ENCODE results near the gene RBMS3. TPM values are rescaled to one million over a fixed set of nuclear protein-coding genes. Genes with fewer than 3 reads are reported as not detected.
"Not testable (repeated sequence)": the region's sequence is repeated elsewhere in the genome, so short reads cannot be mapped to it uniquely, and the experiment has no call there.

RBMS3 gene
- total RNA-seq, 5 donors from 2014 or later (not counting 1 experiment from before 2014, with no cell fraction given) = 0.62 to 2.9 (median 1.4) TPM

GRCh38 chr3:29670476-29670875 is 389.6 kb downstream of the RBMS3 start:
- H3K27ac ChIP-seq (ENCODE audit: low read length); H3K27ac Mint-ChIP-seq; CTCF ChIA-PET; H3K27me3 Mint-ChIP-seq; DNase-seq; H3K4me1 ChIP-seq (ENCODE audit: control insufficient read depth in 1 of 2, extremely low read depth in 1 of 2, insufficient read depth in 2 of 2, low read length in 2 of 2); H3K36me3 ChIP-seq (ENCODE audit: control insufficient read depth in 2 of 2, extremely low read depth in 1 of 2, insufficient read depth in 1 of 2, low read length in 1 of 2); POLR2A ChIA-PET; ATAC-seq (replicated peaks in 1 of 4); H3K4me3 ChIP-seq (ENCODE audit: control insufficient read depth in 1 of 2, extremely low read depth in 1 of 2, low read length in 1 of 2); H3K4me1 Mint-ChIP-seq; H3K4me3 Mint-ChIP-seq; H3K36me3 Mint-ChIP-seq; H3K27me3 ChIP-seq (replicated peaks in 1 of 2; ENCODE audit: control insufficient read depth in 2 of 2, extremely low read depth in 1 of 2, insufficient read depth in 2 of 2, low read length in 1 of 2); H3K9me3 ChIP-seq: not testable (repeated sequence)
- 69% methylated on average over 7 of the region's 7 CpGs for WGBS (ENCODE audit: insufficient coverage)
- H3K9me3 Mint-ChIP-seq = peaks cover 9 to 14% (median 11%) of the 10 kb centered on the region in 3 donors

- H3K27ac ChIP-seq (ENCODE audit: low read length) = no peak overlapping the region
- Mint-ChIP-seq H3K27ac (no peak overlapping the region), H3K27me3 (no peaks in the 10 kb centered on the region), H3K4me3 (no peak overlapping the region), H3K4me1 (no peaks in the 10 kb centered on the region), H3K36me3 (no peaks in the 10 kb centered on the region), H3K9me3 (peaks cover 4 to 18% (median 9%) of the 10 kb centered on the region in 3 donors)
- no peak overlapping the region for H3K4me3 ChIP-seq (ENCODE audit: control insufficient read depth in 1 of 2, extremely low read depth in 1 of 2, low read length in 1 of 2)
- CTCF ChIA-PET = no interaction called here
- no peaks in the 10 kb centered on the region for H3K27me3 ChIP-seq (replicated peaks in 1 of 2; ENCODE audit: control insufficient read depth in 2 of 2, extremely low read depth in 1 of 2, insufficient read depth in 2 of 2, low read length in 1 of 2)
- no peak for ATAC-seq (replicated peaks in 1 of 4)
- no peaks in the 10 kb centered on the region for H3K36me3 ChIP-seq (ENCODE audit: control insufficient read depth in 2 of 2, extremely low read depth in 1 of 2, insufficient read depth in 1 of 2, low read length in 1 of 2)
- WGBS (ENCODE audit: insufficient coverage) = 80% methylated on average over 1 of the region's 1 CpG
- no peak for DNase-seq
- H3K4me1 ChIP-seq (ENCODE audit: control insufficient read depth in 1 of 2, extremely low read depth in 1 of 2, insufficient read depth in 2 of 2, low read length in 2 of 2) = no peaks in the 10 kb centered on the region
- POLR2A ChIA-PET = no interaction called here
- H3K9me3 ChIP-seq = no peaks in the 10 kb centered on the region
These were observed 396.6 kb downstream of the RBMS3 start for GRCh38 chr3:29677421-29677820.

GRCh38 chr3:29679944-29680343 is 399.1 kb downstream of the RBMS3 start:
- no peak overlapping the region for H3K4me3 ChIP-seq (ENCODE audit: control insufficient read depth in 1 of 2, extremely low read depth in 1 of 2, low read length in 1 of 2)
- Mint-ChIP-seq H3K27me3 (no peaks in the 10 kb centered on the region), H3K9me3 (peaks cover 0 to 11% (median 4%) of the 10 kb centered on the region in 3 donors), H3K36me3 (no peaks in the 10 kb centered on the region), H3K4me3 (no peak overlapping the region), H3K27ac (no peak overlapping the region), H3K4me1 (no peaks in the 10 kb centered on the region)
- H3K9me3 ChIP-seq = no peaks in the 10 kb centered on the region
- ChIA-PET POLR2A (no interaction called here), CTCF (no interaction called here)
- no peak overlapping the region for H3K27ac ChIP-seq (ENCODE audit: low read length)
- 100% methylated on average over 1 of the region's 4 CpGs for WGBS (ENCODE audit: insufficient coverage)
- no peak for ATAC-seq (replicated peaks in 1 of 4)
- no peaks in the 10 kb centered on the region for H3K4me1 ChIP-seq (ENCODE audit: control insufficient read depth in 1 of 2, extremely low read depth in 1 of 2, insufficient read depth in 2 of 2, low read length in 2 of 2)
- no peaks in the 10 kb centered on the region for H3K36me3 ChIP-seq (ENCODE audit: control insufficient read depth in 2 of 2, extremely low read depth in 1 of 2, insufficient read depth in 1 of 2, low read length in 1 of 2)
- H3K27me3 ChIP-seq (replicated peaks in 1 of 2; ENCODE audit: control insufficient read depth in 2 of 2, extremely low read depth in 1 of 2, insufficient read depth in 2 of 2, low read length in 1 of 2) = no peaks in the 10 kb centered on the region
- no peak for DNase-seq

DNA sequence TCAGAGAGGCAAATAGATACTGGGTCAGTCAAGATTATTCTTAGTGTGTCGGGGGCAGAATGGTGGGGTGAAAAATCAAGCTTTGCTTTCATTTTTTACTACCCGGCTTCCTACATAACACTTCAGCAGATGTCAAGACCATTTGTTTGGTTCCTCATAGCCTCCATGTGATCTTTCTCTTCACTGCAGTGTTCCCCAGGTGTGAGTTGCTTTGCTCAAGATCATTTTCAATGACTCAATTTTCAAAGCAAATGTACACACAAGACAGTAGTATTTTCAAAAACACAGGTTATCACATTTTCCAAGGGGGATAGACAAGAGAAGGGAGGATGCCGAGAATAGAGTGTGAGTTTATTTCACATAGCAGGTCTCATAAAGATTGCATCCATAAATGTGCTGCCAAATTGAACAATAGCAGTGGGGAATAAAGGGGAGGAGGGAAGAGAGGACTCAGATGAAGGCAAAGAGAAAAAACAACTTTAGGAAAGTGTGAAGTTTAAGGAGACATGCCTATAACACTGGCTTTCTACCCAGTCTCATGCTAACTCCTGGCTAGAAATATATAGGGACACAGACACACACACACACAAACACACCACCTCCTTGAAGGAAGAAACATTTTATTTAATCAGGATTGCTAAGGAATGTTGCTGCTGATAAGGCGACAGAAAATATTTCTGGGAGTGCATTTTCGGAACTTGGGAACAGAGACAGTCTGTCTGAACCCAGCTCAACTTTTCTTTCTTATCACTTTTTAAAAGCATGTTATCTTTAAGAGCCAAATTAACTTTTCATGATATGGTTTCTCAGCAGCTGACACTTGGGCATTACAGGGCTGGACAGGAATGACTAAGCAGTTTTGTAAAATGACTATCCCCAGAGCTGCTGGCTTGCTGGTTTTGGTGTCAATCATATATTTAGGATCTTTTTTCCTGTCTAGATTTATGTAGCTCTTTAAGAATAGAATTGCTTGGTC is 402.4 kb downstream of the RBMS3 start:
- H3K4me1 Mint-ChIP-seq = no peaks in the 10 kb centered on the region
- 83% methylated on average over 2 of the region's 5 CpGs for WGBS (ENCODE audit: insufficient coverage)
- DNase-seq (no peak), ATAC-seq (replicated peaks in 1 of 4) (no peak)
- H3K9me3 ChIP-seq = no peaks in the 10 kb centered on the region
- no peaks in the 10 kb centered on the region for H3K36me3 ChIP-seq (ENCODE audit: control insufficient read depth in 2 of 2, extremely low read depth in 1 of 2, insufficient read depth in 1 of 2, low read length in 1 of 2)
- H3K27ac Mint-ChIP-seq = no peak overlapping the region
- H3K36me3 Mint-ChIP-seq = no peaks in the 10 kb centered on the region
- H3K4me3 Mint-ChIP-seq = no peak overlapping the region
- H3K4me1 ChIP-seq (ENCODE audit: control insufficient read depth in 1 of 2, extremely low read depth in 1 of 2, insufficient read depth in 2 of 2, low read length in 2 of 2) = peaks cover 0 to 17% of the 10 kb centered on the region in 2 experiments
- CTCF ChIA-PET = no interaction called here
- no peak overlapping the region for H3K4me3 ChIP-seq (ENCODE audit: control insufficient read depth in 1 of 2, extremely low read depth in 1 of 2, low read length in 1 of 2)
- no peaks in the 10 kb centered on the region for H3K27me3 ChIP-seq (replicated peaks in 1 of 2; ENCODE audit: control insufficient read depth in 2 of 2, extremely low read depth in 1 of 2, insufficient read depth in 2 of 2, low read length in 1 of 2)
- H3K9me3 Mint-ChIP-seq = no peaks in the 10 kb centered on the region
- POLR2A ChIA-PET = no interaction called here
- peaks cover 0 to 3% of the 10 kb centered on the region in 2 donors for H3K27me3 Mint-ChIP-seq
- no peak overlapping the region for H3K27ac ChIP-seq (ENCODE audit: low read length)

DNA sequence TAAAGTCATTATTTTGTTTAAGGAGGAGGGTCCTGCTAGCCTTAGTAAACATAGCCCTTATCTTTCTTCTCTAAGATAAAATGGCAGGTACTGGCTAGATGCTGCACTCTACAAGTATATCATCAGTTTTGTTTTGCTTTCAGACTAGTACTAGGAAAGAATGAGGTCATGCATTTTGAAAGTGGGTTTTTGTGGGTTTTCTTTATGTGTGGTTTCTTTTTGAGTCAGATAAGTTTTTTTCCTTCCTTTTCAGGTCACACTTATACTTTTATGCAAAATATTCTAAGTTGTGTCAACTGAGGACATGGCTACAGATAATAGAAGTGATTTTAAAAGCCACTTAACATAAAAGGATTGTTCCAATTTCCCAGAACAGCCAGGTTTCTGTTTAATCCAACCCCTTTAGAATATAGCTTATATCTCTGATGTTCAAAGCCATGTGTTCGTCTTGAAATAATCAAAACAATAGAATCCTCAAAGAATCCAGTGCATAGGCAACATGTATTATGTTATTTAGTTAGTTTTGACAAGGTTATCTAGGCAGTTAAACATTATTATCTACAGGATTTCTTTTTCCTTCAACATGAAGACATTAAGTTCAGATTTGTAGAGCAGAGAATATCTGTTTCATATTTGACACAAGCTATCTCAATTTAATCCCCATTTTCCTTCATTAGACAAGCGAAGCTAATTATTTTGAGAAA is 406.2 kb downstream of the RBMS3 start:
- no peaks in the 10 kb centered on the region for H3K9me3 Mint-ChIP-seq
- POLR2A ChIA-PET = no interaction called here

DNA sequence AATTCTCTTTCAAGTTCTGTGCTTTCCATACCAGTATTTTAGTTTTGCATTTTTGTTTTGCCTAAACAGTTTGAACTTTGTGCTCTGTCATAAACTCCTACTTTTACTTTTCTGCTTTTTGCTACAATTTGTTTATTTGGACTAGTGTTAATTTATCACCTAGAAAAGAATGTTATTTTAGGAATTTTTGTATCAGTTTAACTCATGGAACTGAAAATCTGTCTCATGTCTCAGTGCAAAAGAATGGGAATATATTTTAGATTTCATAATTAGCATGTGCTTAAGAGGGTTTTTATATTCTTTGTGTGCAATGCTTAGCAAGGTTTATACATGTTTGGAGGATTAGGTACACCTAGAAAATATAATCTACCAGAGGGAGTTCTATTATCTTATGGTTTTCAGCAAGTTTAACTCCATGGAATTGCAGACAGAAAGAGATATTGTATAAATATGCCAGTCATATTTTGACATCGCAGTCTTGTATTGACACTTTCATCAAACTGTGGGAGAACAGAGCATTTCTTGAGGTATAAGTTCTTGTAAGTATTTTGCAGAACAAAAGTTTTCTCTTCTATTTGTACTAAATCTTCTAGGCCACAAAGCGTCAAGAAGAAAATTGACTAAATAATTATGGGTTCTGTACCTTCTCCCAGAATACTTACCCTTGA is 409.9 kb downstream of the RBMS3 start:
- H3K36me3 ChIP-seq (ENCODE audit: control insufficient read depth in 2 of 2, extremely low read depth in 1 of 2, insufficient read depth in 1 of 2, low read length in 1 of 2) = no peaks in the 10 kb centered on the region
- no peak overlapping the region for H3K4me3 ChIP-seq (ENCODE audit: control insufficient read depth in 1 of 2, extremely low read depth in 1 of 2, low read length in 1 of 2)
- no peak for ATAC-seq (replicated peaks in 1 of 4)
- Mint-ChIP-seq H3K27me3 (peaks cover 0 to 3% of the 10 kb centered on the region in 2 donors), H3K36me3 (no peaks in the 10 kb centered on the region), H3K9me3 (no peaks in the 10 kb centered on the region), H3K4me3 (no peak overlapping the region), H3K4me1 (no peaks in the 10 kb centered on the region), H3K27ac (no peak overlapping the region)
- ChIA-PET POLR2A (no interaction called here), CTCF (no interaction called here)
- no peaks in the 10 kb centered on the region for H3K27me3 ChIP-seq (replicated peaks in 1 of 2; ENCODE audit: control insufficient read depth in 2 of 2, extremely low read depth in 1 of 2, insufficient read depth in 2 of 2, low read length in 1 of 2)
- WGBS (ENCODE audit: insufficient coverage) = no CpG with 5 or more reads among the region's 2 CpGs
- DNase-seq = no peak
- H3K4me1 ChIP-seq (ENCODE audit: control insufficient read depth in 1 of 2, extremely low read depth in 1 of 2, insufficient read depth in 2 of 2, low read length in 2 of 2) = peaks cover 0 to 17% of the 10 kb centered on the region in 2 experiments
- H3K27ac ChIP-seq (ENCODE audit: low read length) = no peak overlapping the region
- H3K9me3 ChIP-seq = no peaks in the 10 kb centered on the region

More for the DNA sequence above, 406.2 kb downstream of the RBMS3 start:
- WGBS (ENCODE audit: insufficient coverage) = no CpG with 5 or more reads among the region's 2 CpGs
- no peaks in the 10 kb centered on the region for H3K27me3 ChIP-seq (replicated peaks in 1 of 2; ENCODE audit: control insufficient read depth in 2 of 2, extremely low read depth in 1 of 2, insufficient read depth in 2 of 2, low read length in 1 of 2)
- H3K4me1 ChIP-seq (ENCODE audit: control insufficient read depth in 1 of 2, extremely low read depth in 1 of 2, insufficient read depth in 2 of 2, low read length in 2 of 2) = peaks cover 0 to 17% of the 10 kb centered on the region in 2 experiments
- no peaks in the 10 kb centered on the region for H3K4me1 Mint-ChIP-seq
- no peak for DNase-seq
- no peaks in the 10 kb centered on the region for H3K36me3 ChIP-seq (ENCODE audit: control insufficient read depth in 2 of 2, extremely low read depth in 1 of 2, insufficient read depth in 1 of 2, low read length in 1 of 2)
- ATAC-seq (replicated peaks in 1 of 4) = peak in 2 of 4 experiments; percentile 19 to 69
- CTCF ChIA-PET = no interaction called here
- no peak overlapping the region for H3K4me3 ChIP-seq (ENCODE audit: control insufficient read depth in 1 of 2, extremely low read depth in 1 of 2, low read length in 1 of 2)
- H3K27ac ChIP-seq (ENCODE audit: low read length) = no peak overlapping the region
- no peak overlapping the region for H3K4me3 Mint-ChIP-seq
- peaks cover 0 to 3% of the 10 kb centered on the region in 2 donors for H3K27me3 Mint-ChIP-seq
- H3K27ac Mint-ChIP-seq = no peak overlapping the region
- H3K9me3 ChIP-seq = no peaks in the 10 kb centered on the region
- no peaks in the 10 kb centered on the region for H3K36me3 Mint-ChIP-seq

Measured in T-cell (primary cell).